GM19467 (cell line): ENCODE measurements around the gene MXD1.

ENCODE experiments used
- ATAC-seq: cut with Tn5 transposase; IDR thresholded peaks from one replicate; pipeline ENCODE4 v1.9.1; 2021; ENCODE audit warnings: mild to moderate bottlenecking, moderate library complexity; ENCODE audit not compliant: unreplicated experiment

Gene MXD1

GRCh38 chr2:69933254-69933828 lies 18.4 kb downstream of the MXD1 start:
- no peak for ATAC-seq

- no peak for ATAC-seq
Measured at GRCh38 chr2:69933839-69934613, 19.1 kb downstream of the MXD1 start.

GRCh38 chr2:69934614-69934908 lies 19.7 kb downstream of the MXD1 start:
- ATAC-seq: no peak

- ATAC-seq: no peak
Measured at GRCh38 chr2:69935011-69935410, 20.1 kb downstream of the MXD1 start.

GRCh38 chr2:69936906-69937305 lies 22.0 kb downstream of the MXD1 start:
- no peak for ATAC-seq

- ATAC-seq: no peak
Measured at GRCh38 chr2:69937968-69938367, 23.1 kb downstream of the MXD1 start.

GRCh38 chr2:69939722-69940121 lies 24.8 kb downstream of the MXD1 start:
- no peak for ATAC-seq

GRCh38 chr2:69940691-69941090 lies 25.8 kb downstream of the MXD1 start:
- ATAC-seq: no peak

GRCh38 chr2:69943000-69943842 lies 28.3 kb downstream of the MXD1 start:
- no peak for ATAC-seq

- no peak for ATAC-seq
Measured at GRCh38 chr2:69943843-69944525, 29.1 kb downstream of the MXD1 start.

GRCh38 chr2:69944756-69945155 lies 29.8 kb downstream of the MXD1 start:
- ATAC-seq: no peak

GRCh38 chr2:69945441-69945840 lies 30.5 kb downstream of the MXD1 start:
- ATAC-seq: no peak

GRCh38 chr2:69945941-69946340 lies 31.0 kb downstream of the MXD1 start:
- no peak for ATAC-seq

GRCh38 chr2:69946351-69947324 lies 31.7 kb downstream of the MXD1 start:
- ATAC-seq: peak; percentile 65

GRCh38 chr2:69947325-69947931 lies 32.5 kb downstream of the MXD1 start:
- ATAC-seq: no peak

GRCh38 chr2:69948032-69948962 lies 33.4 kb downstream of the MXD1 start:
- no peak for ATAC-seq

GRCh38 chr2:69948963-69949645 lies 34.2 kb downstream of the MXD1 start:
- no peak for ATAC-seq

GRCh38 chr2:69950241-69950640 lies 35.3 kb downstream of the MXD1 start:
- ATAC-seq: no peak
